NCI-H2196 treated with DMSO at 0.1 percent for 48 hours (cell line): ENCODE data around the gene RNASE7.
"Not testable (repeated sequence)": the region's sequence is repeated elsewhere in the genome, so short reads cannot be mapped to it uniquely, and the experiment has no call there.

Experiments used
- DNase-seq: peaks from one replicate; lab custom pipeline; 2025; ENCODE audit not compliant: unreplicated experiment; lab: John Stamatoyannopoulos, UW

RNASE7 gene

GRCh38 chr14:21023174-21023573 lies 19.0 kb upstream of the RNASE7 start:
- DNase-seq = no peak

- DNase-seq = no peak
Measured at GRCh38 chr14:21023817-21024584, 18.2 kb upstream of the RNASE7 start.

- peak; percentile 42 for DNase-seq
Measured at GRCh38 chr14:21024585-21025370, 17.4 kb upstream of the RNASE7 start, which contains the start of gene NDRG2. TSS of gene NDRG2 (minus strand) at chr14:21025061. CDS start at chr14:21023315, 1,746 bp downstream.

GRCh38 chr14:21025371-21026273 lies 16.5 kb upstream of the RNASE7 start:
- no peak for DNase-seq

GRCh38 chr14:21026274-21026987 lies 15.7 kb upstream of the RNASE7 start:
- no peak for DNase-seq

GRCh38 chr14:21026988-21027315 lies 15.2 kb upstream of the RNASE7 start:
- no peak for DNase-seq

- DNase-seq = no peak
Measured at GRCh38 chr14:21029917-21030316, 12.2 kb upstream of the RNASE7 start, which contains the start of gene TPPP2. TSS of gene TPPP2 (plus strand) at chr14:21030217. CDS start at chr14:21030582, 365 bp downstream.

GRCh38 chr14:21030531-21030930 lies 11.6 kb upstream of the RNASE7 start:
- DNase-seq = no peak

- DNase-seq = no peak
Measured at GRCh38 chr14:21032326-21033132, 9.6 kb upstream of the RNASE7 start.

- DNase-seq = no peak
Measured at GRCh38 chr14:21033133-21033698, 8.9 kb upstream of the RNASE7 start.

- DNase-seq = no peak
Measured at GRCh38 chr14:21034707-21035106, 7.5 kb upstream of the RNASE7 start, which contains the start of gene RNASE13. TSS of gene RNASE13 (minus strand) at chr14:21034807. CDS start at chr14:21034288, 519 bp downstream.

GRCh38 chr14:21036751-21037150 lies 5.4 kb upstream of the RNASE7 start:
- no peak for DNase-seq

- DNase-seq = no peak
Measured at GRCh38 chr14:21037156-21037555, 5.0 kb upstream of the RNASE7 start.

- DNase-seq = peak; percentile 54
Measured at GRCh38 chr14:21038441-21039422, 3.4 kb upstream of the RNASE7 start.

- peak; percentile 48 for DNase-seq
Measured at GRCh38 chr14:21039585-21040369, 2.4 kb upstream of the RNASE7 start.

- no peak for DNase-seq
Measured at GRCh38 chr14:21040370-21040925, 1.7 kb upstream of the RNASE7 start.

GRCh38 chr14:21040941-21041340 lies 1.2 kb upstream of the RNASE7 start:
- DNase-seq = not testable (repeated sequence)
